OCI-LY3 (cell line): ENCODE data around the gene NHLRC1.
A peak's percentile ranks its signal among the peaks of the same experiment; 100 is the strongest.

Experiments used
- H2AFZ ChIP-seq: fragments of 200-600, 300-600 bp; shearing (Covaris generic); 2 replicates; pipeline ENCODE4 v1.6.0; 2014; ENCODE audit warnings: antibody characterized with exemption, low read depth, low read length
- H3K27ac ChIP-seq: fragments of 200-600, 300-600 bp; sonication (generic); 2 replicates; pipeline ENCODE4 v1.5.1; 2014; ENCODE audit warnings: mild to moderate bottlenecking, low read length, moderate library complexity, mixed read lengths
- H3K27me3 ChIP-seq: fragments of 200-600, 300-600 bp; sonication (generic); 2 replicates; pipeline ENCODE4 v1.6.1; 2014; ENCODE audit warnings: low read depth, low read length, mixed read lengths
- H3K36me3 ChIP-seq: fragments of 200-600, 300-600 bp; sonication (generic); replicated peaks from 2 replicates; pipeline ENCODE3; 2014; ENCODE audit warnings: low read depth, low read length, mixed read lengths
- H3K4me1 ChIP-seq: fragments of 300-600, 200-600 bp; sonication (generic); 2 replicates; pipeline ENCODE4 v1.6.1; 2014; ENCODE audit warnings: low read length, mixed read lengths
- H3K4me2 ChIP-seq: fragments of 200-600, 300-600 bp; sonication (generic); 2 replicates; pipeline ENCODE4 v1.6.1; 2014; ENCODE audit warnings: low read length, mixed read lengths
- H3K4me3 ChIP-seq: fragments of 300-600, 200-600 bp; sonication (generic); 2 replicates; pipeline ENCODE4 v1.5.1; 2014; ENCODE audit warnings: antibody characterized with exemption, mild to moderate bottlenecking, low read length, moderate library complexity
- H3K79me2 ChIP-seq: fragments of 300-600, 200-600 bp; shearing (Covaris generic); 2 replicates; pipeline ENCODE4 v1.6.1; 2014; ENCODE audit warnings: mild to moderate bottlenecking, low read length, mixed read lengths
- H3K9ac ChIP-seq: fragments of 300-600, 200-600 bp; shearing (Covaris generic); 2 replicates; pipeline ENCODE4 v1.6.0; 2014; ENCODE audit warnings: mild to moderate bottlenecking, low read length, moderate library complexity
- H3K9me3 ChIP-seq: fragments of 200-600, 300-600 bp; shearing (Covaris generic); 2 replicates; pipeline ENCODE4 v1.6.1; 2014; ENCODE audit warnings: low read length, mixed read lengths; ENCODE audit not compliant: insufficient read depth
- H4K20me1 ChIP-seq: fragments of 200-600, 300-600 bp; sonication (generic); 2 replicates; pipeline ENCODE4 v1.6.1; 2016; ENCODE audit warnings: low read length, mixed read lengths; ENCODE audit not compliant: insufficient read depth
- EZH2phosphoT487 ChIP-seq: fragments of 200-600 bp; shearing (Covaris generic); IDR thresholded peaks from 2 replicates; pipeline ENCODE4 v1.6.1; 2018; ENCODE audit warnings: antibody characterized with exemption, mixed run types, low read depth
- TF ChIP-seq, protein P1 (sequence below): fragments of 200-600, 300-600 bp; sonication (generic); IDR thresholded peaks from 2 replicates; pipeline ENCODE4 v1.5.1; 2014; ENCODE audit warnings: antibody characterized with exemption, low read length, low read depth

The NHLRC1 gene

DNA sequence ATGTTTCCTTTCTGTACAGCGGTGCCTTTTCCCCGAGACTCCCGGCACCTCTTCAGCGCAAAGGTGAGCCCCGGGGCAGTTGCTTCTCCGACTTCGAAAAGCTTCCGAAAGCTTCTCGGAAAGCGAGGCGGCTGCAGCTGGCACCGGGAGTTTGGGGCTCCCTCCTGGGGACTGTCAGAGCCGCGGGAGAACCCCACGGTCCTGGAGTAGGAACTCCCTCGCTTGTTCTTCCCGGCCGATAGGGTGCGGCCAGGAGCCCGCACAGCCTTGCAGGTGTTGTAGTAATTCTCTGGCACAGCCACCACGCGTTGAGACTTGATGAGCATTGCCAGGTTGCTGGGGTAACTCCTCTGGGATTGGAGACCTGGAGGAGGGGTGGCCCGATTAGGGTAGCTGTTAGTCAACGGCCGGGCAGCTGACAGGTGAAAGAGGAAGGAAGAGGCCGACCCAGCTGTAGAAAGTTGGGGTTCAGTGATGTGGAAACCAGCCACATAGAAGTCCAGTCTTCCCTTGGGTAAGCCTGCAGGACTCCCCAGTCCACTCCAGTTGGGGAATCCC, 33.5 kb upstream of the NHLRC1 start:
- Histone ChIP-seq H3K27me3 (no peaks in the 10 kb centered on the region), H3K27ac (peak overlapping the region; percentile 74), H3K36me3 (peaks cover 7% of the 10 kb centered on the region), H2AFZ (peak overlapping the region; percentile 66; the same call in 1 of the 2 replicates), H3K4me1 (peaks cover 27% of the 10 kb centered on the region), H3K79me2 (peaks cover 3% of the 10 kb centered on the region; the same call in 1 of the 2 replicates), H4K20me1 (no peaks in the 10 kb centered on the region), H3K9ac (peak overlapping the region; percentile 86), H3K4me3 (peak overlapping the region; percentile 95), H3K9me3 (no peaks in the 10 kb centered on the region), H3K4me2 (peak overlapping the region; percentile 66)
- TF ChIP-seq EZH2phosphoT487 = no peak
- TF ChIP-seq, protein P1, sequence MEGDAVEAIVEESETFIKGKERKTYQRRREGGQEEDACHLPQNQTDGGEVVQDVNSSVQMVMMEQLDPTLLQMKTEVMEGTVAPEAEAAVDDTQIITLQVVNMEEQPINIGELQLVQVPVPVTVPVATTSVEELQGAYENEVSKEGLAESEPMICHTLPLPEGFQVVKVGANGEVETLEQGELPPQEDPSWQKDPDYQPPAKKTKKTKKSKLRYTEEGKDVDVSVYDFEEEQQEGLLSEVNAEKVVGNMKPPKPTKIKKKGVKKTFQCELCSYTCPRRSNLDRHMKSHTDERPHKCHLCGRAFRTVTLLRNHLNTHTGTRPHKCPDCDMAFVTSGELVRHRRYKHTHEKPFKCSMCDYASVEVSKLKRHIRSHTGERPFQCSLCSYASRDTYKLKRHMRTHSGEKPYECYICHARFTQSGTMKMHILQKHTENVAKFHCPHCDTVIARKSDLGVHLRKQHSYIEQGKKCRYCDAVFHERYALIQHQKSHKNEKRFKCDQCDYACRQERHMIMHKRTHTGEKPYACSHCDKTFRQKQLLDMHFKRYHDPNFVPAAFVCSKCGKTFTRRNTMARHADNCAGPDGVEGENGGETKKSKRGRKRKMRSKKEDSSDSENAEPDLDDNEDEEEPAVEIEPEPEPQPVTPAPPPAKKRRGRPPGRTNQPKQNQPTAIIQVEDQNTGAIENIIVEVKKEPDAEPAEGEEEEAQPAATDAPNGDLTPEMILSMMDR = no peak

DNA sequence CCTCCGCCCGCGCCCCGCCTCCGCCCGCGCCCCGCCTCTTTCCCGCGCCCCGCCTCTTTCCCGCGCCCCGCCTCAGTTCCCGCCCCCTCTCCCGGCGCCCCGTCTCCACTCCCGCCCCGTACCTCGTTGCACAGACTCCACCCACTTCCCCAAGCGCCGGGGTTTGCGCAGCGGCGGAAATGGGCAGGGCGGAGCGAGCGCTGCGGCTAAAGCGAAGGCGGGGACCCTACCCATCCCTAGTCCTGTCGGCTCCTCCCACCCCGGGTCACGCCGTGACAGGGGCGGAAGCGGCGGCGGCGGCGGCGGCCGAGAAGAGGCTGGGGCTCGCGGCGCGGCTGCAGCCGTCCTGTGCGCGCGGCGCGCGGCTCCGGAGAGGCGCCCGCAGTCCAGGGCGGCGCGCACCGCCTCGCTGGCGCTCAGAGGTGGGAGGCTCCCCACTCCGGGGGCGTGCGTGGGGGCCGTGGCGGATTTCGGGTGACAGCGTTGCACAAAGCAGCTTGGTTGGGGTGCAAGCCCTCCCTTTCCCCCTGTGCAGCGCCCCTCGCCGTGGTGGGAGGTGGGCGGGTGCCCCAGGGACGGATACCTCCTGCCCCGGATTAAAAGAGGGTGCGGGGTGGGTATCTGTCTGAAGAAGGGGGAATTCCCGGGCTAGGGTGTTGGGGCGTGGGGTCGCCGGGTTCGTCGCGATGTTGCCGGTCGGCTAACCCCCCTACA, 32.8 kb upstream of the NHLRC1 start, which contains the start of gene KDM1B:
TSS of gene KDM1B (plus strand) at position 273 of the 714 bp plus-strand sequence. CDS start 4,474 bp downstream, outside the sequence.
- no peaks in the 10 kb centered on the region for H3K27me3 ChIP-seq
- H3K4me1 ChIP-seq = peaks cover 27% of the 10 kb centered on the region
- H3K4me2 ChIP-seq = peak within 1 kb of the TSS; percentile 81
- H3K9me3 ChIP-seq = no peaks in the 10 kb centered on the region
- TF ChIP-seq, protein P1 = no peak
- no peak for TF ChIP-seq EZH2phosphoT487
- H3K79me2 ChIP-seq = peaks cover 3% of the 10 kb centered on the region; the same call in 1 of the 2 replicates
- H3K27ac ChIP-seq = peak within 1 kb of the TSS; percentile 74
- H4K20me1 ChIP-seq = no peaks in the 10 kb centered on the region
- peak within 1 kb of the TSS; percentile 86 for H3K9ac ChIP-seq
- H2AFZ ChIP-seq = peak within 1 kb of the TSS; percentile 66
- H3K36me3 ChIP-seq = peaks cover 7% of the 10 kb centered on the region
- peak within 1 kb of the TSS; percentile 95 for H3K4me3 ChIP-seq

DNA sequence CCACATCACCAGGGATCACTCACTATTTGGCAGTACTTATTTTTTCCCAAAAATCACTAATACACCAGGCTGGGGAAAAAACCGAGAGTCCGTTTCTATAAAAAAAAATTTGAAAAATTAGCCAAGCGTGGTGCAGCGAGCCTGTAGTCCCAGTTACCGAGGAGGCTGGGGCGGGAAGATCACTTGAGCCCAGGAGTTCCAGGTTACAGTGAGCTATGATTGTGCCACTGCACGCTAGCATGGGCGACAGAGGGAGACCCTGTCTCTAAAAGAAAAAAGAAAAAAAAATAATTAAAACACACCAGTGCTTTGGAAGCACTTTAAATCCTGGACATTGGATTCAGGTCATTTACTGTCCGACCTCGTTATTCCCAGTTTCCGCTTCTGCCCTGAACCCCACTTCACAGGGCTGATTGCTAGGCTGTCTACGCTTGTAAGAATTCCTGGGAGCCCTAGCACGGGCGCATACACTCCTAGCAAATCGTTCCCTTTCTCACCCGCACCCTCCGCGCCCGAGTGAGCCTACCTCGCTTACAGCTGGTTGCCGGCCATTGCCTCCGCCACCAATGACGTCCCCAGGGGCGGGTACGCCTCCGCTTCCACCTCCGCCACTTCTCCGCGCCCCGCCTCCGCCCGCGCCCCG, 32.2 kb upstream of the NHLRC1 start, which contains the start of gene TPMT:
TSS of gene TPMT (minus strand) at position 571 of the 643 bp plus-strand sequence. CDS start 5,950 bp downstream, outside the sequence.
- Histone ChIP-seq H3K27me3 (no peaks in the 10 kb centered on the region), H3K4me3 (peak within 1 kb of the TSS; percentile 95), H4K20me1 (no peaks in the 10 kb centered on the region), H3K79me2 (peaks cover 3% of the 10 kb centered on the region; the same call in 1 of the 2 replicates), H3K9me3 (no peaks in the 10 kb centered on the region), H2AFZ (peak within 1 kb of the TSS; percentile 66), H3K9ac (peak within 1 kb of the TSS; percentile 86), H3K27ac (peak within 1 kb of the TSS; percentile 74), H3K36me3 (peaks cover 4% of the 10 kb centered on the region), H3K4me1 (peaks cover 27% of the 10 kb centered on the region), H3K4me2 (peak within 1 kb of the TSS; percentile 81)
- no peak for TF ChIP-seq EZH2phosphoT487
- TF ChIP-seq, protein P1 = no peak

DNA sequence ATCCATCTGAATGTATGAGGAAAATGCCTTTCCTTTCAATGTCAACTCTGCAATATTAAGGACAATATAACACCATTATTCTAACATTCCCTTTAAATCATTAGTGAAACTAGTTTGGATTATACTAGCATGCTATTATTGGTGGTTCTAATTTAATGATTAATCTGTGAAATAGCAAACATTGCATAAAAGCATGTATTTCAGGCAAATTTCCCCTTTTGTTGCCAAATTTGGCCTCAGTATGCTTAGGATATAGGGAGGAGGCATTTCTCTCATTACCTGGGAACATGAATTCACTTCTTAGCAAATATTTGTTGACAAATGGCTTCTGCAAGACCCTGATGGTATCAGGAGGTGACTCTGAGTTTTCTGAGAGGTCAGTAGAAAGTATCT, 30.8 kb upstream of the NHLRC1 start:
- Histone ChIP-seq H3K9ac (no peak overlapping the region), H3K27me3 (no peaks in the 10 kb centered on the region), H3K4me1 (peaks cover 27% of the 10 kb centered on the region), H3K79me2 (peaks cover 3% of the 10 kb centered on the region; the same call in 1 of the 2 replicates), H3K4me2 (peak overlapping the region; percentile 81), H3K4me3 (no peak overlapping the region), H4K20me1 (no peaks in the 10 kb centered on the region), H2AFZ (no peak overlapping the region), H3K9me3 (no peaks in the 10 kb centered on the region), H3K27ac (peak overlapping the region; percentile 19; the same call in 1 of the 2 replicates), H3K36me3 (peaks cover 4% of the 10 kb centered on the region)
- no peak for TF ChIP-seq EZH2phosphoT487
- TF ChIP-seq, protein P1 = no peak
